ENCODE measurements around the gene ACTN1.

The ACTN1 gene

DNA sequence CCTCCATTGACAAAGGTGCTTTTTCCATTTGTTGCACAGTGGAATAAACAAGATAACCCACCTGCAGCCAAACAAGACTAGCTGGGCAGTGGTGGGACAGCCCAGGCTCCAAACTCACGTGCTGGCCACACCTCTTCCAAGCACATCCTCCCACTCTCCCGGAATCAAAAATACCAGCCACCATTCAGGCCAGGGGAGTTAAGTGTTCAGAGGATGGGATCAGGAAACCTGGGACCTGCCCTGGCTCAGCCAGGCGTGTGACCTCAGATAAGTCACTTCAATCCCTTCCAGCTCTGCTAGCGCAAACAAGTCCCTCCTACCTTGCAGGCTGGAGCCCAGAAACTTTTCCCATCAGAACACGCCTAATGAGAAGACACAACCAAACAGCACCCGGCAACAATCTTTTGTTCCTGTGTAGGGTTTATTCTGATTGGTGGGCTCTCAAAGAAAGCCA, 43.3 kb downstream of the ACTN1 start:
- H3K27me3 ChIP-seq (ENCODE audit: insufficient read depth, low read depth), result no peaks in the 10 kb centered on the region
- no peaks in the 10 kb centered on the region; the same call in 1 of the 2 replicates for H3K79me2 ChIP-seq (ENCODE audit: insufficient read depth, low read depth)
- no peak overlapping the region for H3K27ac ChIP-seq
- no peak overlapping the region for H3K9ac ChIP-seq
- no peaks in the 10 kb centered on the region for H4K20me1 ChIP-seq (ENCODE audit: insufficient read depth)
- H3K36me3 ChIP-seq (ENCODE audit: insufficient read depth), result no peaks in the 10 kb centered on the region
- TF ChIP-seq, protein P1, sequence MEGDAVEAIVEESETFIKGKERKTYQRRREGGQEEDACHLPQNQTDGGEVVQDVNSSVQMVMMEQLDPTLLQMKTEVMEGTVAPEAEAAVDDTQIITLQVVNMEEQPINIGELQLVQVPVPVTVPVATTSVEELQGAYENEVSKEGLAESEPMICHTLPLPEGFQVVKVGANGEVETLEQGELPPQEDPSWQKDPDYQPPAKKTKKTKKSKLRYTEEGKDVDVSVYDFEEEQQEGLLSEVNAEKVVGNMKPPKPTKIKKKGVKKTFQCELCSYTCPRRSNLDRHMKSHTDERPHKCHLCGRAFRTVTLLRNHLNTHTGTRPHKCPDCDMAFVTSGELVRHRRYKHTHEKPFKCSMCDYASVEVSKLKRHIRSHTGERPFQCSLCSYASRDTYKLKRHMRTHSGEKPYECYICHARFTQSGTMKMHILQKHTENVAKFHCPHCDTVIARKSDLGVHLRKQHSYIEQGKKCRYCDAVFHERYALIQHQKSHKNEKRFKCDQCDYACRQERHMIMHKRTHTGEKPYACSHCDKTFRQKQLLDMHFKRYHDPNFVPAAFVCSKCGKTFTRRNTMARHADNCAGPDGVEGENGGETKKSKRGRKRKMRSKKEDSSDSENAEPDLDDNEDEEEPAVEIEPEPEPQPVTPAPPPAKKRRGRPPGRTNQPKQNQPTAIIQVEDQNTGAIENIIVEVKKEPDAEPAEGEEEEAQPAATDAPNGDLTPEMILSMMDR (conservative IDR thresholded peaks at IDR 0.05; ENCODE audit: low read depth, low read length), result no peak
- H3K4me3 ChIP-seq (IDR thresholded peaks at IDR 0.05; ENCODE audit: insufficient read depth, low read depth, low read length), result no peak overlapping the region
- H2AFZ ChIP-seq (ENCODE audit: low read depth), result no peak overlapping the region
- peaks cover 8% of the 10 kb centered on the region for H3K4me1 ChIP-seq (ENCODE audit: low read depth, poor library complexity, severe bottlenecking)
- H3K4me2 ChIP-seq, result no peak overlapping the region

DNA sequence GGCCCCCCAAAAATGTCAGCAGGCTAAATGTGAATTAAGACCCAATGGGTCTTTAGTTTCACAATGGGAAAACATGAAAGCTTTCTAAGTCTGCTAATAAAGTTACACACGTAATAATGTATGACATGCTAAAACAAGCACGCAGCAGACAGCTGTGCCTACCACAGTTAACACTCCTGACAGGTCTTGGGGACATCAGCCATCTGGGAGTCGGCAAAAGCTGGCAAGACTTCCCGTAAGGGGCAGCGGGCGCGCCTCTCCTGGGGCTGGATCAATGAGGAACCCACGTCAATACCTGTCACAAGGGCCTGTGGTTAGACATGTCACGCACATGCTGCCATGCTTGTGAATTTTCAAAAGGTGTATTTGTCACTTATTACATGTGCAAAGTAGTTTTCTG, 45.0 kb downstream of the ACTN1 start:
- Histone ChIP-seq H3K27ac (no peak overlapping the region), H3K36me3 (ENCODE audit: insufficient read depth) (no peaks in the 10 kb centered on the region)
- TF ChIP-seq, protein P1 (conservative IDR thresholded peaks at IDR 0.05; ENCODE audit: low read depth, low read length), result no peak

DNA sequence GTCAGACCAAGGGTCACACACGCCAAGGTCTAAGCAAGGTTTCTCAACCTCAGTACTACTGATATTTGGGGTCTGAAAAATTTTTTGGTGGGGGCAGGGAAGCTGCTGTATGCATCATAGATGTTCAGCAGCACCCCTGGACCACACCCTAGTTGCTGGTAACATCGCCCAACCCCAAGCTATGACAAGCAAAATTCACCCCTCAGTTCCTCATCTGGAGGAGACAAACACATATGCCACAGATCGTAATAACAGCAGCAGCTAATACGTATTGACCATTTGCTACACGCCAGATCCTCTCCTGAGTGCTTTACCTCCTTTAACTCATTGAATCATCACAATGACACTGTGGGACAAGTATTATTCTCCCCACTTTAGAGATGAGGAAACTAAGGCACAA, 46.4 kb downstream of the ACTN1 start:
- H3K79me2 ChIP-seq (ENCODE audit: insufficient read depth, low read depth), result no peaks in the 10 kb centered on the region
- no peak overlapping the region for H2AFZ ChIP-seq (ENCODE audit: low read depth)
- no peaks in the 10 kb centered on the region for H3K27me3 ChIP-seq (ENCODE audit: insufficient read depth, low read depth)
- no peaks in the 10 kb centered on the region for H3K36me3 ChIP-seq (ENCODE audit: insufficient read depth)
- H3K4me1 ChIP-seq (ENCODE audit: low read depth, poor library complexity, severe bottlenecking), result peaks cover 8% of the 10 kb centered on the region
- no peak overlapping the region for H3K9ac ChIP-seq
- no peak overlapping the region for H3K4me3 ChIP-seq (IDR thresholded peaks at IDR 0.05; ENCODE audit: insufficient read depth, low read depth, low read length)
- H4K20me1 ChIP-seq (ENCODE audit: insufficient read depth), result no peaks in the 10 kb centered on the region
- H3K4me2 ChIP-seq, result no peak overlapping the region
- no peak overlapping the region for H3K27ac ChIP-seq
- TF ChIP-seq, protein P1 (conservative IDR thresholded peaks at IDR 0.05; ENCODE audit: low read depth, low read length), result no peak

More for the DNA sequence above, 45.0 kb downstream of the ACTN1 start:
- no peaks in the 10 kb centered on the region for H4K20me1 ChIP-seq (ENCODE audit: insufficient read depth)
- H3K79me2 ChIP-seq (ENCODE audit: insufficient read depth, low read depth), result no peaks in the 10 kb centered on the region
- H3K4me3 ChIP-seq (IDR thresholded peaks at IDR 0.05; ENCODE audit: insufficient read depth, low read depth, low read length), result no peak overlapping the region
- no peak overlapping the region for H3K4me2 ChIP-seq
- peaks cover 8% of the 10 kb centered on the region for H3K4me1 ChIP-seq (ENCODE audit: low read depth, poor library complexity, severe bottlenecking)
- no peak overlapping the region for H2AFZ ChIP-seq (ENCODE audit: low read depth)
- no peak overlapping the region for H3K9ac ChIP-seq
- no peaks in the 10 kb centered on the region for H3K27me3 ChIP-seq (ENCODE audit: insufficient read depth, low read depth)

DNA sequence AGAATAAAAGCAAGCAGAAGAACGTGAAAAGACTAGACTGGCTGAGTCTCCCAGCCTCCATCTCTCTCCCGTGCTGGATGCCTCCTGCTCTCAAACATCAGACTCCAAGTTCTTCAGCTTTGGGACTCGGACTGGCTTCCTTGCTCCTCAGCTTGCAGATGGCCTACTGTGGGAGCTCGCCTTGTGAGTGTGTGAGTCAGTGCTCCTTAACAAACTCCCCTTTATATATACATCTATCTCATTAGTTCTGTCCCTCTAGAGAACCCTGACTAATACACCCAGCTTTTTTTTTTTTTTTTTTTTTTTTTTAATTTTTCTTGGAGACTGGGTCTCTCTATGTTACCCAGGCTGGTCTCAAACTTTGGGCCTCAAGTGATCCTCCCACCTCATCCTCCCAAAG, 46.9 kb downstream of the ACTN1 start:
- peaks cover 8% of the 10 kb centered on the region for H3K4me1 ChIP-seq (ENCODE audit: low read depth, poor library complexity, severe bottlenecking)
- H3K4me3 ChIP-seq (IDR thresholded peaks at IDR 0.05; ENCODE audit: insufficient read depth, low read depth, low read length), result no peak overlapping the region
- no peaks in the 10 kb centered on the region for H3K27me3 ChIP-seq (ENCODE audit: insufficient read depth, low read depth)
- H4K20me1 ChIP-seq (ENCODE audit: insufficient read depth), result no peaks in the 10 kb centered on the region
- TF ChIP-seq, protein P1 (conservative IDR thresholded peaks at IDR 0.05; ENCODE audit: low read depth, low read length), result no peak
- H3K79me2 ChIP-seq (ENCODE audit: insufficient read depth, low read depth), result no peaks in the 10 kb centered on the region
- no peaks in the 10 kb centered on the region for H3K36me3 ChIP-seq (ENCODE audit: insufficient read depth)
- no peak overlapping the region for H3K4me2 ChIP-seq
- no peak overlapping the region for H3K9ac ChIP-seq
- H3K27ac ChIP-seq, result no peak overlapping the region
- H2AFZ ChIP-seq (ENCODE audit: low read depth), result no peak overlapping the region

Data from KMS-11 (cell line).